SK-N-SH (cell line): ENCODE data around the gene MIGA2. TPM values are rescaled to one million over a fixed set of nuclear protein-coding genes. Genes with fewer than 3 reads are reported as not detected.

ENCODE experiments used
- CTCF ChIA-PET: fragments of 300-600, 350-600 bp; formaldehyde crosslinking; extraction: SDS; loops from one replicate; lab custom pipeline; 2021; lab: Yijun Ruan, JAX
- POLR2A ChIA-PET: fragments of 350-600 bp; sonication (Branson Sonifier 250); formaldehyde crosslinking; extraction: SDS; loops from one replicate; lab custom pipeline; 2020; ENCODE audit warnings: antibody characterized with exemption, inconsistent platforms; lab: Yijun Ruan, JAX
- DNase-seq: peaks from one replicate; pipeline ENCODE4 v3.0.0; 2012
- H2AFZ ChIP-seq: fragments of 200-600 bp; sonication (generic); 2 replicates; pipeline ENCODE4 v1.8.1; 2016; ENCODE audit warnings: antibody characterized with exemption, mild to moderate bottlenecking, low read depth
- H3F3A ChIP-seq: fragments of 200-600 bp; sonication (generic); replicated peaks from 2 replicates; pipeline ENCODE3; 2016; ENCODE audit warnings: antibody characterized with exemption, mild to moderate bottlenecking; ENCODE audit not compliant: insufficient read depth
- H3K27ac ChIP-seq, 2 experiments: fragments of 200-500 bp in 1 of 2; fragments of 200-600 bp in 1 of 2; sonication (Bioruptor generic) in 1 of 2; sonication (generic), shearing (Covaris generic) in 1 of 2; 2 replicates each; pipeline versions ENCODE4 v1.5.1 to v1.6.1; 2014 to 2016; ENCODE audit warnings: low read depth in 2 of 2, inconsistent platforms in 1 of 2, low read length in 1 of 2, mild to moderate bottlenecking in 1 of 2, mixed read lengths in 1 of 2
- H3K27me3 ChIP-seq: fragments of 200-600 bp; sonication (generic), shearing (Covaris generic); 2 replicates; pipeline ENCODE4 v1.6.1; 2016; ENCODE audit warnings: mixed run types; ENCODE audit not compliant: insufficient read depth
- H3K36me3 ChIP-seq, 2 experiments: fragments of 200-500 bp in 1 of 2; fragments of 200-600 bp in 1 of 2; sonication (Bioruptor generic) in 1 of 2; sonication (generic) in 1 of 2; replicated peaks in 1 of 2; 2 replicates each; pipeline versions ENCODE3 to v1.5.1; 2014 to 2016; ENCODE audit warnings: low read length in 1 of 2, mild to moderate bottlenecking in 1 of 2; ENCODE audit not compliant: insufficient read depth in 2 of 2, control insufficient read depth in 1 of 2
- H3K4me1 ChIP-seq, 2 experiments: fragments of 200-500 bp in 1 of 2; fragments of 200-600 bp in 1 of 2; sonication (Bioruptor generic) in 1 of 2; sonication (generic), shearing (Covaris generic) in 1 of 2; 2 replicates each; pipeline versions ENCODE4 v1.5.1 to v1.6.1; 2014 to 2016; ENCODE audit warnings: low read depth in 1 of 2, low read length in 1 of 2, mixed run types in 1 of 2; ENCODE audit not compliant: insufficient read depth in 2 of 2, control insufficient read depth in 1 of 2
- H3K4me2 ChIP-seq: fragments of 200-600 bp; sonication (generic), shearing (Covaris generic); 2 replicates; pipeline ENCODE4 v1.6.1; 2017; ENCODE audit warnings: mixed run types
- H3K4me3 ChIP-seq, 2 experiments: fragments of 200-500 bp in 1 of 2; fragments of 200-600 bp in 1 of 2; sonication (Bioruptor generic) in 1 of 2; sonication (generic), shearing (Covaris generic) in 1 of 2; 2 replicates each; pipeline versions ENCODE4 v1.5.1 to v1.8.1; 2014 to 2016; ENCODE audit warnings: low read depth in 2 of 2, inconsistent platforms in 1 of 2, low read length in 1 of 2, mild to moderate bottlenecking in 1 of 2, mixed read lengths in 1 of 2, moderate library complexity in 1 of 2
- H3K79me2 ChIP-seq: fragments of 200-600 bp; sonication (generic); 2 replicates; pipeline ENCODE4 v1.8.1; 2017; ENCODE audit warnings: mild to moderate bottlenecking; ENCODE audit not compliant: insufficient read depth
- H3K9ac ChIP-seq: fragments of 200-600 bp; sonication (generic); 2 replicates; pipeline ENCODE4 v1.6.1; 2017; ENCODE audit warnings: mixed run types
- H3K9me2 ChIP-seq: fragments of 200-600 bp; sonication (generic); 2 replicates; pipeline ENCODE4 v1.6.1; 2017; ENCODE audit warnings: mixed run types
- H3K9me3 ChIP-seq: fragments of 200-600 bp; sonication (generic); 2 replicates; pipeline ENCODE4 v1.6.1; 2017; ENCODE audit warnings: mixed run types, mild to moderate bottlenecking, moderate library complexity
- H4K20me1 ChIP-seq: fragments of 200-600 bp; sonication (generic); 2 replicates; pipeline ENCODE4 v1.6.1; 2017; ENCODE audit warnings: mild to moderate bottlenecking, mixed run types; ENCODE audit not compliant: insufficient read depth
- CHD2 ChIP-seq: fragments of 150-350 bp; IDR thresholded peaks from 2 replicates; pipeline ENCODE4 v1.6.1; 2018; ENCODE audit warnings: low read length; ENCODE audit not compliant: partially characterized antibody
- EP300 ChIP-seq, 2 experiments: IDR thresholded peaks; 2 replicates each; pipeline versions ENCODE4 v1.4.0 to v1.6.1; 2012; ENCODE audit warnings: borderline replicate concordance in 1 of 2, low read depth in 1 of 2, low read length in 1 of 2
- FOXJ3 ChIP-seq: sonication (generic); formaldehyde crosslinking; IDR thresholded peaks from 2 replicates; pipeline ENCODE4 v1.5.1; 2020; ENCODE audit warnings: mild to moderate bottlenecking, missing genetic modification reagents
- GABPA ChIP-seq: IDR thresholded peaks from 2 replicates; pipeline ENCODE4 v1.4.0; 2012; ENCODE audit warnings: low read depth, mild to moderate bottlenecking
- MAX ChIP-seq: IDR thresholded peaks from 2 replicates; pipeline ENCODE4 v1.4.0; 2012; ENCODE audit warnings: low read depth
- MXI1 ChIP-seq: IDR thresholded peaks from 2 replicates; pipeline ENCODE4 v1.6.1; 2012; ENCODE audit warnings: mild to moderate bottlenecking, low read depth, low read length, improper control_type of control experiment
- NFIC ChIP-seq: IDR thresholded peaks from 2 replicates; pipeline ENCODE4 v1.4.0; 2012; ENCODE audit warnings: borderline replicate concordance
- PBX3 ChIP-seq: IDR thresholded peaks from 2 replicates; pipeline ENCODE4; 2012
- RCOR1 ChIP-seq: fragments of 150-350 bp; IDR thresholded peaks from 2 replicates; pipeline ENCODE4 v1.6.1; 2017; ENCODE audit warnings: antibody characterized with exemption, low read length
- RFX5 ChIP-seq: IDR thresholded peaks from 2 replicates; pipeline ENCODE4 v1.6.1; 2012; ENCODE audit warnings: mild to moderate bottlenecking, improper control_type of control experiment, low read length
- TCF12 ChIP-seq: IDR thresholded peaks from 2 replicates; pipeline ENCODE4 v1.4.0; 2012
- TEAD4 ChIP-seq: IDR thresholded peaks from 2 replicates; pipeline ENCODE4 v1.4.0; 2012; ENCODE audit warnings: mild to moderate bottlenecking, borderline replicate concordance; ENCODE audit not compliant: insufficient read depth
- USF2 ChIP-seq: fragments of 150-350 bp; IDR thresholded peaks from 2 replicates; pipeline ENCODE4 v1.6.1; 2017; ENCODE audit warnings: antibody characterized with exemption, low read length, low read depth, borderline replicate concordance
- ZBTB33 ChIP-seq: IDR thresholded peaks from 2 replicates; pipeline ENCODE4 v1.4.0; 2012; ENCODE audit warnings: low read depth, borderline replicate concordance
- WGBS: methylation state at CpG from one replicate; pipeline ENCODE4 v1.1.6; 2017; ENCODE audit warnings: low lambda C conversion rate; 5-methylcytosine and 5-hydroxymethylcytosine counted together
- polyA plus RNA-seq, 3 experiments: library from polyadenylated mRNA; depleted of rRNA; stranded (reverse); fragments of >200 nt; gene quantifications; 2 replicates each; pipeline ENCODE4 v1.2.3, GENCODE V29; 2012
- TF ChIP-seq, protein P1 (sequence below): IDR thresholded peaks from 2 replicates; pipeline ENCODE4 v1.6.1; 2012; ENCODE audit warnings: mild to moderate bottlenecking, low read depth, low read length, moderate library complexity

The MIGA2 gene
- polyA plus RNA-seq, 1 of the 3 experiments (the other 2 are of a cell fraction), result 21.2 TPM

DNA sequence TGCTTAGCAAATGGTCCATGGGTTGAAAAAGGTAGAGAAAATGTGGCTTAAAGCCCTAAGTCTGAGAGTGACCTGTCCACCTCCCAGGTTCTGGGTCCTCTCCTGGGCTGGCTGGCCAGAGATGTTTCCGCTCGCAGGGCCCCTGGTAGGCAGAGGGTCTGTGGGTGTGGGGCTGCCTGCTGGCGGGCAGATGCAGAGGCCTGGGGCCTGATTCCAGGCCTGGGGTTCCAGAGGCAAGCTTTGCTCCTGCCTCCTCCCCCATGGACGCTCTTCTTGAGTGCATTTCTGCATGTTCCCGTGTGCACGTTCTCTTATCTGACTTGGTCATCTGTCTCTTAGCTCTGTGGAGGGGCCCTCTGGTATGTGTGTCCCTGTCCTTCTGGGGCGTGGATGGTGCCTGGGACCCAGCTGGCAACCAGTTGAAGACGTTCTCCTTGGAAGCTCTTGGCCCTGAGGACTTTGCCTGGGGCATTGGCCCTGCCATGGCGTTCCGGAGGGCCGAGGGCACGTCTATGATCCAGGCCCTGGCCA is 3.8 kb downstream of the MIGA2 start:
- peaks cover 4% of the 10 kb centered on the region; the same call in 1 of the 2 replicates for H4K20me1 ChIP-seq
- TF ChIP-seq USF2 (no peak), RFX5 (no peak)
- H3K9me2 ChIP-seq, result no peaks in the 10 kb centered on the region
- peaks cover 37% of the 10 kb centered on the region for H3K79me2 ChIP-seq
- peaks cover 2 to 11% of the 10 kb centered on the region in 2 experiments for H3K36me3 ChIP-seq
- no peaks in the 10 kb centered on the region for H3K27me3 ChIP-seq
- H3K4me1 ChIP-seq, result peaks cover 7 to 36% of the 10 kb centered on the region in 2 experiments; a peak in 3 of 4 replicates
- ChIA-PET CTCF (interaction anchor here (0.6 to 1.1 kb wide), 2 partner anchors 11 to 98 kb away, joined by 3 to 6 read pairs; no protein-coding TSS in a partner anchor), POLR2A (no interaction called here)
- DNase-seq, result peak; percentile 7
- WGBS, result 100% methylated on average over 7 of the region's 12 CpGs
- H3K9ac ChIP-seq, result no peak overlapping the region
- no peak overlapping the region; a peak in 1 of 4 replicates for H3K27ac ChIP-seq
- no peak overlapping the region for H3K4me3 ChIP-seq
- no peaks in the 10 kb centered on the region for H3F3A ChIP-seq
- H2AFZ ChIP-seq, result no peak overlapping the region
- H3K4me2 ChIP-seq, result no peak overlapping the region
- no peaks in the 10 kb centered on the region for H3K9me3 ChIP-seq

GRCh38 chr9:129042016-129042415 is 5.6 kb downstream of the MIGA2 start:
- Histone ChIP-seq H2AFZ (no peak overlapping the region), H4K20me1 (peaks cover 4% of the 10 kb centered on the region; the same call in 1 of the 2 replicates), H3K4me1 (peaks cover 7 to 33% of the 10 kb centered on the region in 2 experiments; a peak in 3 of 4 replicates), H3K4me2 (no peak overlapping the region), H3K9me3 (no peaks in the 10 kb centered on the region), H3K9me2 (no peaks in the 10 kb centered on the region), H3K27ac (peak overlapping the region in 1 of 2 experiments; percentile 83; a peak in 2 of 4 replicates), H3K36me3 (peaks cover 3 to 11% of the 10 kb centered on the region in 2 experiments), H3F3A (no peaks in the 10 kb centered on the region), H3K4me3 (no peak overlapping the region), H3K27me3 (no peaks in the 10 kb centered on the region), H3K79me2 (peaks cover 31% of the 10 kb centered on the region), H3K9ac (no peak overlapping the region)
- ChIA-PET CTCF (no interaction called here), POLR2A (no interaction called here)
- 84% methylated on average over 6 of the region's 16 CpGs for WGBS
- TF ChIP-seq NFIC (no peak), GABPA (no peak), TCF12 (no peak; the same call in 1 of the 2 replicates), PBX3 (no peak), EP300 (IDR thresholded peaks at IDR 0.05; ENCODE audit: borderline replicate concordance in 1 of 2, low read depth in 1 of 2, low read length in 1 of 2) (no peak), RCOR1 (no peak), FOXJ3 (CRISPR knock-in tag) (no peak), CHD2 (no peak), MXI1 (no peak), ZBTB33 (no peak), MAX (no peak), TEAD4 (no peak)
- TF ChIP-seq, protein P1, sequence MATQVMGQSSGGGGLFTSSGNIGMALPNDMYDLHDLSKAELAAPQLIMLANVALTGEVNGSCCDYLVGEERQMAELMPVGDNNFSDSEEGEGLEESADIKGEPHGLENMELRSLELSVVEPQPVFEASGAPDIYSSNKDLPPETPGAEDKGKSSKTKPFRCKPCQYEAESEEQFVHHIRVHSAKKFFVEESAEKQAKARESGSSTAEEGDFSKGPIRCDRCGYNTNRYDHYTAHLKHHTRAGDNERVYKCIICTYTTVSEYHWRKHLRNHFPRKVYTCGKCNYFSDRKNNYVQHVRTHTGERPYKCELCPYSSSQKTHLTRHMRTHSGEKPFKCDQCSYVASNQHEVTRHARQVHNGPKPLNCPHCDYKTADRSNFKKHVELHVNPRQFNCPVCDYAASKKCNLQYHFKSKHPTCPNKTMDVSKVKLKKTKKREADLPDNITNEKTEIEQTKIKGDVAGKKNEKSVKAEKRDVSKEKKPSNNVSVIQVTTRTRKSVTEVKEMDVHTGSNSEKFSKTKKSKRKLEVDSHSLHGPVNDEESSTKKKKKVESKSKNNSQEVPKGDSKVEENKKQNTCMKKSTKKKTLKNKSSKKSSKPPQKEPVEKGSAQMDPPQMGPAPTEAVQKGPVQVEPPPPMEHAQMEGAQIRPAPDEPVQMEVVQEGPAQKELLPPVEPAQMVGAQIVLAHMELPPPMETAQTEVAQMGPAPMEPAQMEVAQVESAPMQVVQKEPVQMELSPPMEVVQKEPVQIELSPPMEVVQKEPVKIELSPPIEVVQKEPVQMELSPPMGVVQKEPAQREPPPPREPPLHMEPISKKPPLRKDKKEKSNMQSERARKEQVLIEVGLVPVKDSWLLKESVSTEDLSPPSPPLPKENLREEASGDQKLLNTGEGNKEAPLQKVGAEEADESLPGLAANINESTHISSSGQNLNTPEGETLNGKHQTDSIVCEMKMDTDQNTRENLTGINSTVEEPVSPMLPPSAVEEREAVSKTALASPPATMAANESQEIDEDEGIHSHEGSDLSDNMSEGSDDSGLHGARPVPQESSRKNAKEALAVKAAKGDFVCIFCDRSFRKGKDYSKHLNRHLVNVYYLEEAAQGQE, result no peak
- peak; percentile 84 for DNase-seq
